Measurements from ENCODE around the gene C6orf118.

Gene C6orf118

GRCh38 chr6:165308926-165309731, at the start of gene C6orf118:
C6orf118 (minus strand) TSS chr6:165309605; CDS start chr6:165309586, 19 bp downstream.
- no peak for DNase-seq (ENCODE audit: low spot score)

DNA sequence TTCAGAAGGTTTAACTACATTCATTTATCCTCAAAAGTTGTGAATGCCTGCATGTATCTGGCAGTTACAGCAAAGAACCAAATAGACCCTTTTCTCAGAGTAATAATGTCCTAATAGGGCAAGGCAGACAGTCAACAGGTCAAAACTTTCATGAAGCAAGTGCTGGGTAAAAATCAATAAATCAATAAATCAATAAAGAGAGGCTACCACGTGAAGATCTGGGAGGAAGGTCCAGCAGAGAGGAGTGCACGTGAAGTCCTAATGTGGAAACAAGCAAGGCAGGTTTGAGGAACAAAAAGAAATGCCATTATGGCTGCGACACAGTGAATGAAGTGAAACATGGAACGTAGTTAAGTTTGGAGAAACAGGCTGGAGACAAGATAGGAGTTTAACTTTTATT, 36.3 kb upstream of the C6orf118 start:
- DNase-seq (ENCODE audit: low spot score), result no peak

GRCh38 chr6:165340532-165340931, 31.1 kb upstream of the C6orf118 start:
- DNase-seq (ENCODE audit: low spot score), result no peak

DNA sequence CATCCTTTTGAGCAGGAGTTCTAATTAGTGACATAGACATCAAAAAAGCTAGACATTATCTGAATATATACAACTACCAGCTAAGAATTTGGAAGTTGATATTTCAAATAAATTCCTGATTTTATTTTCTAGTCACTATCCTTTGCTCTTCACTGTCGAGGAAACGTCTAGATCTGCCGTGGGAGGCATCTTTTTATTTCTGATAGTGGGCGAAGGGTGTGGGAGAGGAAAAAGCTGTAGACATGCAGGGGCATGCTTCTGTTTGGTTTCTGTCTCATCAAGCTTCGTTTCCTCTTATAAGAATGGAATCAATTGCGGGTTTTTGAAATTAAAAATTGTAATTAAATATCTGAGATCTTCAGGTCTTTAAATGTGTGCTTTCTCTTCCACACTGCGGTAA, 16.2 kb upstream of the C6orf118 start:
- DNase-seq (ENCODE audit: low spot score), result no peak

DNA sequence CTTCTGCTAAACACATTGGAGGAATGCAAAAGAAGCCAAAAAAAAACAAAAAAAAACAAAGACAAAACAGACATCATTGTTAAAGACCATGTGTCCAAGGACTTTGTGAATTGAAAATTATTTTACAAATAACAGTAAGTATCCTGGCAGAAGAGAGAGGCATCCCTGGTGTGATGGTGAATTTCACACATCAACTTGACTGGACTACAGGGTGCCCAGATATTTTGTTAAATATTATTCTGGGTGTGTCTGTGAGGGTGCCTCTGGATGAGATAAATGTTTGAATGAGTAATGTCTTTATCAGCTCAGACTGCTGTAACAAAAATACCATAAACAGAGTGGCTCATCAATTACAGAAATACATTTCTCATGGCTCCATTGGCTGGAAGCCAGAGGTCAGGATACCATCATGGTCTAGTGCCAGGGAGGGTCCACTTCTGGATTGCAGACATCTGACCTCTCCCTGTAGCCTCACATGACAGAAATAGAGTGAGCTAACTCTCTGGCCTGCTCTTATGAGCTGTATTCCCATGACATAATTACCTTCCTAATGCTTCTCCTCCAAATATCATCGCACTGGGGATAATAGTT, 12.2 kb upstream of the C6orf118 start:
- no peak for DNase-seq (ENCODE audit: low spot score)

DNA sequence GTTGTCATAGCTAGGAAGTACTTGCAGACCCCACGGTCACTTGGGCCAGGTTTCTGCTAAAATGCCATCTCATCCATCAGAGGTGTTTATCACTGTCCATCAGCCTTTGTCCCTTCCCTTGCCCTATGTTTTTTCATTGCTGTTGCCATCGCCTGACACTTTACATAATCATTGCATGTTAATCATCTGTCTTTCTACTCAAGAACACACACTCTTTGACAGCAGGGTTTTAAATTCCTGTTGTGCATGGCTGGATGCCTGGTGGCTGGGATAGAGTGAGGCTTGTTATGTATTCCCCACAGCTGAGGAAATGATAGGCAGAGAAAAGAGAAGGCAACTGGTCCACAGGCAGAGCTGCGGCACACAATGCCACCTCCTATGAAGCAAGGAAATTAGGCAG, 11.7 kb upstream of the C6orf118 start:
- DNase-seq (ENCODE audit: low spot score), result no peak

DNA sequence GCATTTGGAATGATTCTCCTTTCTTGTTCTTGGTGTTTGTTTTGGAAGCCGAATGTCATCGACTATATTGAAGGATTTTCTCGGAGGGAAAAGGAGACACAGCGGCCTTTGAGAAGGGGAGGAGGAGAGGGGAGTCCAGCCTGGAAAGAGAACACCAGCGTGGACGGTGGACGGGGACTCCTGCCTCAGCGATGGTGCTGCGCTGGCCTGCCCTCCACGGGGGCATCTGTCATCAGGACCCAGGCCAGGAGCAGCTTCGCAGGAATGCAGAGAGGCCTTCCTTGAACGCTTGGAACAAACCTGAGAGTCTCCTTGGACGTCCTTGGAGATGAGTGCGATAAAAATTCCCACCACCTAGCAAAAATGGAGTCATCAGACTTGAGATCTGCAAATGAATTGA, 8.3 kb upstream of the C6orf118 start:
- no peak for DNase-seq (ENCODE audit: low spot score)

GRCh38 chr6:165306955-165307354, 2.5 kb downstream of the C6orf118 start:
- DNase-seq (ENCODE audit: low spot score), result no peak

- no peak for DNase-seq (ENCODE audit: low spot score)
These were observed 7.8 kb downstream of the C6orf118 start for GRCh38 chr6:165301372-165302246.

DNA sequence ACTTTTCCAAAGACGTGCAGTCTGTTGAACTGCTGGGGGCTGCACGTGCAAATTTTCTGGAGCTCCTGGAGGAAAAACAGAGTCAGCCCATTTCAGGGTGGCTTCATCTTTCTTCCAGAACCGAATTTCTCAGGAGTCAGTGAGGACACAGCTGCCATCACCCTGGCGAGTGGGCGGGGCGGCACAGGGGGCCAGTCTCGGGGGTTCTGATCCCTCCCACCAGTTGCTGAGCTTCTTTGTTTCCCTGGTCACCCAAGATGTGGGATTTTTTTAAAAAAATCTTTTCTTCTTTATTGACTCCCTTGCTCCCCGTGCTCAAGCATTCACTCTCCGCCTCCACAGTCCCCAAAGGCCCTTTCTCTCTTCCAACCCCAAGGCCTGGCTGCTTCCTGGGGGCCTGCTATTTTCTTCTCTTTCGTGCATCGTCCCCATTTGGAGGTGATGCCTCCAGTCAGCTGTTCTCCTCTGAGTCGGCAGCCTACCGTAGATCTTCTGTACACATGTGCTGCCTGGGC, 8.9 kb downstream of the C6orf118 start:
- DNase-seq (ENCODE audit: low spot score), result no peak

- DNase-seq (ENCODE audit: low spot score), result no peak
These were observed 10.5 kb downstream of the C6orf118 start for GRCh38 chr6:165298875-165299274.

DNA sequence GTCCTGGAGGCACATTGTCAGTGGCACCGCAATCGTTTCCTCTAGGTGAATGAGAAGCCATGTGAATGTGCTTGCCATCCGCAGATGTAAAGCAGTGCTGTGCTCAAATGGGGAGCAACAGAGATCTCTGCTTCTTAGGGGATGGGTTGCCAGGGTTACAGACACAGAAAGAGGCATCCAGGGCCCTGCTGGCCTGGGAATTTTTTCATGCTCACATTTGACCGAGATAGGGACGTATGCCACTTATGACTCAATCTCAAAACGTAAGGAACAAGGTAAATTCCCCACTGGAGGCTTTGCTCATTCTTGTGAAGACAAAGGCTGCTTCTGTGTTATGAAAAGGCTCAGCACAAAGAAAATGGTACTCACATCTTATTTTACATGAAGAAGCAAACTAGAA, 11.0 kb downstream of the C6orf118 start:
- no peak for DNase-seq (ENCODE audit: low spot score)

GRCh38 chr6:165292657-165293056, 16.7 kb downstream of the C6orf118 start:
- DNase-seq (ENCODE audit: low spot score), result no peak

DNA sequence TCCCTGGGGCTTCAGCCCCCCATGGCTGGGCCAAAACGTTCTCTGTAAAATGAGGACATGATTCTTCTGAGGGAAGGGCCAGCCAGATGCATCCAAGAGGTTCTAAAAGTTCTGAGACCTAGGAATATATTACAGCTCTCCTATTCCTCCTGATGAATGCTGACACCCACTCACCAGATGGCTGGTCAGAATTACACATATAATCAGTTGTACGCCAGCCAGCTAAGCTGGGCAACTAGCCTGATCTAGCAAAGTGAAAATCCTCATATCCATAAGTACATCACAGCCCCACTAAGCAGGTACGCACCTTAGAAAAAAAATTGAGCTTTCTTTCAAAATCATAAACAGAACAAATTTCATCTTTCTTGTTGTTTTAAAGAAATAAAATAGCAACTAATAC, 34.8 kb downstream of the C6orf118 start:
- no peak for DNase-seq (ENCODE audit: low spot score)

GRCh38 chr6:165272585-165272984, 36.8 kb downstream of the C6orf118 start:
- DNase-seq (ENCODE audit: low spot score), result no peak

DNA sequence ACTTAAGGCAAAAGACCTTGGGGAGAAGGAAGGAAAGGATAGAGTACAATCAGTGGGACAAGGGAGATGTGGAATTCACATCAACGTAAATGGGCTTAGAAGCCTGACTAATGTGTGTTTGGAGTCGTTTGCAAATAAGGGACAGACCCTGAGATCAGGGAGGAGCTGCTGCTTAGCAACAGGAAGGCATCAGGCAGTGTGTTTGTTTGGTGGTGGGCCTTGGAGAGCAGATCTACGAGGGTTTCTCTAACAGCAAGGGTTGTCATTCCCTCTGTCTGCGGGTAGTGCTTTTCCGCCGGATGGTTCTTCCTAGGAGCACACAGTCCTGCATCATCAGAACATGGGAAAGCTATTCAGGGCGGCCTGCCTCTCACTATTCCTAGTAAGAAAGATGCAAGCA, 40.4 kb downstream of the C6orf118 start:
- DNase-seq (ENCODE audit: low spot score), result no peak

DNA sequence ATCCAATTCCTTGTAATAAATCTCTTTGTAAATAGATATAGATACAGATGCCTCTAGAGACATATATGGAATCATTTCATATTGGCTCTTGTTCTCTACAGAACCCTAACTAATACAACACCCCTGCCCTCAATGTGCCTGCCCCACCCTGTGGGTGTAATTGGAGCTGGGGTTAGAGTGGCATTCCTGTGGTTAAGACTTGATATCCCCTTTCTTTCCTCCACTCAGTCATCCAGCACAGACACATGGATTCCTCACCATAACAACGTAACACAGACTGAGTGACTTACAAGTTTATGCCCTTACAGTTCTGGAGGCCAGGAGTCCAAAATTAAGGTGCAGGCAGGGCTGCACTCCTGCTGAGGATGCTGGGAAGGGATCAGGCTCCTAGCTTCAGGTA, 42.8 kb downstream of the C6orf118 start:
- no peak for DNase-seq (ENCODE audit: low spot score)

DNA sequence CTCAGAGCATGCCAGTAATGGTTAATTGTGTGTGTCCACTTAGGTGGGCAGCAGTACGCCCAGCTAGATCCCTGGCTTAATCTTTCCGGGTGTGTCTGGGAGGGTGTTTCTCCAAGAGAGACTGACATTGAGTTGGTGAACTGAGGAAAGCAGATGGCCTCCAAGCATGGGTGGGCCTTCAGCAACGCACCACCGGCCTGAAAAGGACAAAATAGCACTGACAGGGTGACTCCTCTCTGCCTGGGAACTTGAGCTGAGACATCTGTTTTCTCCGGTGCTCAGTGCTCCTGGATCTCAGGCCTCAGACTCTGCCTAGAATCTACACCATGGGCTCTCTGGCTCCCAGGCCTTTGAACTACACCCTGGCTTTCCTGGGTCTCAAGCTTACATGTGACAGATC, 43.2 kb downstream of the C6orf118 start:
- no peak for DNase-seq (ENCODE audit: low spot score)

- DNase-seq (ENCODE audit: low spot score), result no peak
These were observed 48.9 kb downstream of the C6orf118 start for GRCh38 chr6:165260462-165260861.

DNA sequence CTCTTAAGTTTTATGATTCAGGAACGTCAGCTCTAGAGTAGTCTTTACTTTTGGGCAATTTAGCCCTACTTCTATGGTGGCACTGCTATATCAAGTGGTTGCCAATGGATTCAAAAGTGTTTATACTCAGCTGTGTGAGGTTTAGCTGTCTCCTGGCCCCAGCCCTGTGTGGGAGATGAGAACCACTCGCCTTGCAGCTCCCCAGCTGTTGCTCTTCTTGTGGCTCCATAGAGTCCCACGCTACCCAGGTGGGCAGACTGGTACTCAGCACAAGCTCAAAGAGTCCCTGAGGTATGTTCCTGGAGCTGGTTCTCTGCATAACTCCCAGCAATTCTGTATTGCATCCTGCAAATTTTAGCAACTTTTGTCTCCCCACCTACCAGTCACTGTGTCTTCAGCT, 59.6 kb downstream of the C6orf118 start:
- DNase-seq (ENCODE audit: low spot score), result no peak

- DNase-seq (ENCODE audit: low spot score), result no peak
These were observed 63.7 kb downstream of the C6orf118 start for GRCh38 chr6:165245701-165246100.

DNA sequence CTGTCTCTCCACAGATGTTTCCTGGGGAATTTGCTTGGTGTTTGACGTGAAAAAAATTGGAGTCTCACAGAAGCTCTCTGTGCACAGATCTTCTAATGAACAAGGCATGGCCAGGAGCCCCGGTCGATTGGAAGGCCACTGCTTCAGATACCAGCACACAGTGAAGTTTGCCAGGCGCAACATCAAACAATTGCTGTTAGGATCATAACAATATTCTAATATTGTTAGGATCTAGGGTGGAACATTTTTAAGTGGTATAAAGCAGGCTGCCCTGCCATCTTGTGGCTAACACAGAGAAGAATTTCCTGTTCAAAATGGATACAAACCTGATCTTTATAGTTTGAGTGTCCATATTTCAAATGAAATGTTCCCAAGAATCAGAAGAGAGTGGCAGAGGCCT, 64.1 kb downstream of the C6orf118 start:
- DNase-seq (ENCODE audit: low spot score), result no peak

All from germinal center (tissue), 1 donor.